SKM-1 treated with dmso at 0.1 percent for 144 hours (cell line): ENCODE results near the gene ZC3H18.
"Not testable (repeated sequence)": the region's sequence is repeated elsewhere in the genome, so short reads cannot be mapped to it uniquely, and the experiment has no call there.

Experiments
- DNase-seq: peaks from one replicate; lab custom pipeline; 2025; ENCODE audit not compliant: unreplicated experiment; lab: John Stamatoyannopoulos, UW

The ZC3H18 gene

GRCh38 chr16:88651989-88652761 is 82.0 kb downstream of the ZC3H18 start:
- DNase-seq: no peak

DNA sequence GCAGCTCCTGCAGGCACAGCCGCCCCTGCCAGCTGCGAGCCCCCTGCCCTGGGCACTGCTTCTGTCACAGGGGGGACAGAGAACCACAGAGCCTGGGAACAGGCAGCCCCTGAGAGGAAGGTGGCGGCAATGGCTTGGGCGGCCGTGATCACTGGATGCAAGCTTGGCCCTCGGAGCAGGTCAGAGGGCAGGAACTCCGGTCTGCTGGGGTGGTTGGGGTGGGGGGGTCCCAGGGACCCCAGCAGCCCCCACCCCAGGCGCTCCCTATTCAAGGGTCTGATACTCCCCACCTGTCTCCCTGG is 82.5 kb downstream of the ZC3H18 start:
- no peak for DNase-seq

DNA sequence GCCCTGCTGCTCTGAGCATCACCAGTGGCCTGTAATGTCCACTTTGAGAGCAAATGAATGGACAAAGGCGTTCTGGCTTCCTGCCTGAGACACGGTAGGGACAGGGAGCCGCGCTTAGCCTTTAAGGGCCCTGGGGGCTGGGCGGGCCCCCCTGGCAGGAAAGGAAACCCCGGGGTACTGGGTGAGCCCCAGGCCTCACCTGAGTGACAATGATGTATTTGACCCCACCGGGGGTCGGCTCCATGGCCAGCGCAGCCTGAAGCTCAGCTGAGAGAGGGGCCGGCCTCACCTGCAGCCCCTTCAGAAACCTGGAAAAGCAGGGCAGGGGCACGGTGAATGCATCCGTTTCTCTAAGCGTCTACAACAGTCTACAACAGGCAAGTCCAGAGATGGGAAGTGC is 82.9 kb downstream of the ZC3H18 start:
- DNase-seq: no peak

- DNase-seq: no peak
Observed at GRCh38 chr16:88653596-88654362, 83.6 kb downstream of the ZC3H18 start.

- no peak for DNase-seq
Observed at GRCh38 chr16:88654363-88655052, 84.3 kb downstream of the ZC3H18 start.

DNA sequence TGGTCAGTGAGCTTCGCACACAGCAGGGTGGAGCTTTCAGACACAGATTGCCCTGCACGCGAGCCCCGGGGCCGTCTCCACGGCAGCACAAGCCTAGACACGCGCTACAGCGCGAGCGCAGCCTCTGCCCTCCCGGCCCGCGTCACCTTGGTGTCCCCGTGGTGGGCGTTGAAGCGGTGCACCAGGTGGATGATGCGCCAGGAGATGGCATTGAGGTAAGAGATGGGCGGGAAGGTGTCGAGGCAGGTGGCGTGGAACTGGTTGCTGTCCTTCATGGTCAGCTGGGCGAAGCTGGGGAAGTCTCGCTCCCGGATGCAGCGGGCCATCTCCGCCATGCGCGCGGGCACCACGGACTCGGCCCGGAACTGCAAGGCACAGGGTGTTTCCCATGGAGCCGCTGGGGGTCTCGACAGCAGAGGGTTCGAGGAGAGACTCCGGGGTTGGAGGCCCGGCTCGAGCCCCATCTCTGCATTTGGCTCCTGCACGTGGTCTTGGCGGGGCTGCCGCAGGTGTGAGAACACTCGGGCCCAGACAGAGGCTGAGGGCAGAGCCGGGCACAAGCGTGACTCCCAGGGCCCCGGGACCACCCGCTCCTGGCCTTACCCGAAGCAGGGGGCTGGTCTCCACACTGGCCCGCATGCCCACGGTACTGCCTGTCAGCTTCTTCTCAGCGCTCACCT is 85.0 kb downstream of the ZC3H18 start:
- DNase-seq: no peak

DNA sequence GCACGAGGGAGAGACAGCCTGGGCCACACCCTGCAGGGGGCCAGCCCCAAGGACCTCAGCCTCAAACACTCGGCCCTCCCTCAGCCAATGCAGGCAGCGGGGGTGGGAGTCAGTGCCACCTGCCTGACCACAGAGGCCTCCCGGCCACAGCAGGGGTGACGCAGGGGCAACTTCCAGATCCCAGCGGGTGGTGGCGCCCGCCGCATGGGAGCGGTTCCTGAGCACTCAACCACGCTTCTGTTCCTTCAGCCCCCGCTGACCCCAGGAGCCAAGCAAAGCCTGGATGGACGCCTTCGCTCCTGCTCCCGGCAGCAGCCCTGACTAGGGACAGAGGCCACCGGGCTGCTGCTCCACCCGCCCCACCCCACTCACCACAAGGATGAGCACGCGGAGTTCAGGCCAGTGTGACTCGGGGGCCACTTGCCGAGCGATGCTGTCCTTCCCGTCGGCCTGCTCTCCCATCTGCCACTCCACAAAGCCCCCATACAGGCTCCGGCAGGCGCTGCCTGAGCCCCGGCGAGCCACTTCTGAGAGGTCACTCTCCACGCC is 85.6 kb downstream of the ZC3H18 start:
- DNase-seq: no peak

DNA sequence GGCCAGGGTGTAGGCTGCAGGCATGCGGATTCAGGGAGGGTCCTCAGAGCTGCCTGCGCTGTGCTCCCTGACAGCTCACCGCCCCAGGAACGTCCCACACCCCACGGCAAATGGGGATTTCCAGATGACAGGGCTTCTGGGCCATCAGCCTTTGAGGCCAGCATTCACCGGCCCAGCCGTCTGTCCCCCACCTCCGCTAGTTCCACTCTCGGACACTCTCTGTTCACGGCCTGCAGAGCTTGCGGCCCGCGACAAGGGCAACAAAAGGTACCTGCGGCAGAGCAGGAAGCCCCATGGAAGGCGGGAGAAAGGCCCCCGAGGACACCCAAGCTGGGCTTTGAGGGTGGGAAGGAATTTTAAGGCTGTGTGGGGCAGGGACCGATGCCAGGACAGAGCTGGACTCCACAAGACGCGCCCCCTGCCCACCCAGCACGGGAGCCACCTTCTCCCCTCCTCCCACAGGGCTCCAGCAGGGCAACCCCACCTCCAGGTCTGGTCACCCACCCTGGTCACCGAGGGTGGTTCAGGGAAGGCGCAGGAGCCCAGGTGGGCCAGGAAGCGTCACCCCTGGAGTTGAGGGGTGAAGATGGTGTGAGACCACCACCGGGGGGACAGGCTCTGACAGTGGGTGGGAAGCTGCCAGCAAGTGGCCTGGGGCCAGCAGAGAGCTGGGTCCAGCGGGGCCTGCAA is 86.2 kb downstream of the ZC3H18 start:
- DNase-seq: no peak

- DNase-seq: no peak
Observed at GRCh38 chr16:88657371-88657770, 87.2 kb downstream of the ZC3H18 start.

- DNase-seq: no peak
Observed at GRCh38 chr16:88658714-88659113, 88.5 kb downstream of the ZC3H18 start.

GRCh38 chr16:88659160-88659559 is 89.0 kb downstream of the ZC3H18 start:
- DNase-seq: no peak

DNA sequence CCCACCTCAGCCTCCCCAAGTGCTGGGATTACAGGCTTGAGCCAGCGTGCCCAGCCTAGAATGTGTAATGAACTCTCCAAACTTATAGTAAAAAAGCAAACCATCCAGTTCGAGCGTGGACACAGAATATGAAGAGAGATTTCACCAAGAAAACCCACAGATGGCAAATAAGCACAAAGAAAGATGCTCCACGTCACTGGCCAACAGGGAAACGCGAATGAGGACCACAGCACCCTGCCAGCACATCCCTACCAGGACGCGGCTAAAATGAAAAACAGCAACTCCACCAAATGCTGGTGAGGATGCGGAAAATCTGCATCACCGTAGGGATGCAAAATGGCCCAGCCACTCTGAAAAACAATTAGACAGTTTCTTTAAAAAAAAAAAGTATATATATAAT is 91.3 kb downstream of the ZC3H18 start:
- no peak for DNase-seq

DNA sequence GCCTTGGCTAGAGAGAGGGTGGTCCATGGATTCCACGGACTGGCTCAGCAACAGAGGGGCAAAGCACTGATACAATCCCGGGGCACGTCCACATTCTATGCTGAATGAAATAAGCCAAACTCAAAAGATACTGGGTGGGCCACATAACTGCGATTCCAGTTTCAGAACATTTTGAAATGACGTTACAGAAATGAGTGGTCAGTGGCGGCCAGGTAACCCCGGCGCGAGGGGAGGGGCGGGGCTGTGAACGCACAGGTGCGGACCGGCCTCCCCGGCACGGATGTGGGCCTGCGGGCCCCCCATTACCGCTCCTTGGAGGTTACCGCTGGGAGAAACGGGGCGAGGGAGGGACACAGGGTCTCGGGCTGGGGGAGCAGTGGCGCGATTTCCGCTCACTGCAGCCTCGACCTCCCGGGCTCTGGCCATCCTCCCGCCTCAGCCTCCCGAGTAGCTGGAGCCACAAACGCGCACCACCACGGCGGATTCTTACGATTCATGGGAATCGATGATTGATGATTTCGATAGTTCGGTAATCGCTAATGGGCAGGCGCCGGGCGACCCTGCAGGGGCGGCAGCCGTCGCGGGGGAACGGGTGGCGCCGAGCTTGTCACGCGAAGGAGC is 92.1 kb downstream of the ZC3H18 start:
- DNase-seq: no peak

DNA sequence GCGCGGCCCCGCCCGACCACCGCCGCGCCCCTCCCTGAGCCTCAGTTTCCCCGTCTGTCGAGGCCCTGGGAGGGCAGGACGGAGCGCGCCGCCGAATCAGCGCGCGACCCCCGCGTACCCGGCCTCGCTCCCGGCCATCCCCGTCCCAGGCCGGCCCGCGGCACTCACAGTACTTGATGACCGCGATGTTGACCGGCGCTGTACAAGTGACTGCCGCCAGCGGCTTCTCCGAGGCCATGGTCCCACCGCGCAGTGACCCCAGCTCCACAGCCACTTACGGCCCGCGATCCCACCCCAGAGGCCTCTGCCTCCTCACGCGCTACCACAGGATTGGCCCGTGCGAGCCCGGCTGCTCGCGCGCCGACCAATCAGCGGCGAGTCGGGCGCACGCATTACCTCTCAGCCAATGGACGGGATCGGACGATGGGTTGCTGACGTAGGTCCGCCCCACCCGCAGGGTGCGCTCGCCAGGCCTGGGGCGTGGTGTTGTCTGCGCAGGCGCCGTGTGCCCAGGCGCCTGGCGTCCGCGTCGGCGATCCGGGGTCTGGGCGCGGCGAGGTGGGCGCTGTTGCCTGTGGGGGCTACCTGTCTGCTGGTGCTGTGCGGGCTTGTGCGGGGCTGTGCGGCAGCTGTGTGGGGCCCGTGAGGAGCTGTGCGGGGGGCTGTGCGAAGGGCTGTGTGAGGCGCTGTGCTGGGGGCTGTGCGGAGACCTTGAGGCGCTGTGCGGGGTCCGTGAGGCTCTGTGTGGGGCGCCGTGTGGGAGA is 92.8 kb downstream of the ZC3H18 start, which contains the start of gene MVD:
Gene MVD, minus strand, starts transcription at position 249 of the 764 bp plus-strand sequence. Its CDS starts 11 bp downstream, at position 238.
- DNase-seq: peak; percentile 97

DNA sequence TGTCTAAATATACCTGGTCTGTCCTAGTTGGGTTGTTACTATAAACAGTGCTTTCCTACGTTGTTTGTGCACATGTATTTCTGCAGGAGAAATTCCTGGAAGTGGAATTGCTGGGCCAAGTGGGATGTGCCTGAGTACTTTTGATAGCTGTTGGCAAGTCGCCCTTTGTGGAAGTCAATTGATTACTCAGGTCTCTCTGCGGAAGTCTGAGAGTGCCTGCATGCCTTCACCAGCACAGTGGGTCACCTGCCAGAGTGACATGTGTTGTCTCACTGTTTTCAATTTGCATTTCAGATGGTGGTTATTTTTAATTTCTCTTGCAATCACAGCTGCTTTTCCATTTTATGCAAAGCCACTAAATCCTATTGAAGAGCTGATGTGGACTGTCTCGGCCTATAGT is 94.9 kb downstream of the ZC3H18 start:
- DNase-seq: no peak

DNA sequence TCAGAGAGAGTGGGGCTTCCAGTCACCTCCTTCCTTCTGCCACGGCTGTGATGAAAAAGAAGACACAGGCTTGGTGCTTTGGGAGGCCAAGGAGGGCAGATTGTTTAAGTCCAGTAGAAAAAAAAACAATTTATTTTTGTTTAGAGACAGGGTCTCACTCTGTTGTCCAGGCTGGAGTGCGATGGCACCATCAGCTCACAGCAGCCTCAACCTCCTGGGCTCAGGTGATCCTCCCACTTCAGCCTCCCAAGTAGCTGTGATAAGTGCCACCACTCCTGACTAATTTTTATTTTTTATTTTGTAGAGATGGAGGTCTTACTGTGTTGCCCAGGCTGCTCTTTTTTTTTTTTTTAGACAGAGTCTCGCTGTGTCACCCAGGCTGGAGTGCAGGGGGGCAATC is 95.4 kb downstream of the ZC3H18 start:
- no peak for DNase-seq

- no peak for DNase-seq
Observed at GRCh38 chr16:88667461-88667860, 97.3 kb downstream of the ZC3H18 start.

DNA sequence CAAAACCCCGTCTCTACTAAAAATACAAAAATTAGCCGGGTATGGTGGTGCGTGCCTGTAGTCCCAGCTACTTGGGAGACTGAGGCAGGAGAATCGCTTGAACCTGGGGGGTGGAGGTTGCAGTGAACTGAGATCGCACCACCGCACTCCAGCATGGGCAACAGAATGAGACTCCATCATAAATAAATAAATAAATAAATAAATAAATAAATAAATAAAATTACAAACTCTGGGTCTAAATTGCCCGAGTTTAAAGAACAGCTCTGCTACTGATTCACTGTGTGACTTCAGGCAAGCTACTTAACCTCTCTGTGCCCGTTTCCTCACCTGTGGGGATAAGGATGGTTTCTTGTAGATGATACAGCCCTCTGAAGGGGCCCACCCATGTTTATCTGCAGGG is 99.3 kb downstream of the ZC3H18 start:
- not testable (repeated sequence) for DNase-seq

DNA sequence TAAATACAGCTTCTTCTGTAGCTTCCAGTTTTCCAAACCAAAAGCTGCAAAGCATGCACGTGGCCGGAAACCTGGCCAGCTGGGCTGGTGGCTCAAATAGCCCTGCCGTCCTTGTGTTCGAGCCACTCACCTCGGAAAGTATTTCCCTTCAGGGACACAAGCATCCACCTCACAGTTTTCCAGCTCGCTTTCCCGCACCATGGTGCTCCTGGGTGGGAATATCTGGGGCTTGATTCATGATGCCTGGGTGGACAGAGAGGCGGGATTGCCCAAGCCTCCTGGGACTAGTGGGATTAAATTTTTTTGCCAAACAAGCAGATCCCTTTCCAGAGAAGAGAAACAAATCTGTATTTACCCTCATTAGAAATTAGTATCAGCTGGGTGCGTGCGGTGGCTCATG is 99.8 kb downstream of the ZC3H18 start:
- DNase-seq: no peak
